Rectal smooth muscle tissue (tissue), 1 donor: ENCODE results near the gene SLC5A6.

ENCODE experiments used
- H3K27ac ChIP-seq: one replicate; pipeline ENCODE4 v1.7.0; 2013; ENCODE audit warnings: low read depth, low read length, inconsistent platforms
- H3K27me3 ChIP-seq: one replicate; pipeline ENCODE4 v1.7.0; 2013; ENCODE audit warnings: low read length; ENCODE audit not compliant: control insufficient read depth, insufficient read depth
- H3K36me3 ChIP-seq: one replicate; pipeline ENCODE4 v1.7.0; 2013; ENCODE audit warnings: low read length; ENCODE audit not compliant: control insufficient read depth, insufficient read depth
- H3K4me1 ChIP-seq: one replicate; pipeline ENCODE4 v1.7.0; 2013; ENCODE audit warnings: low read length; ENCODE audit not compliant: control insufficient read depth, insufficient read depth
- H3K4me3 ChIP-seq: one replicate; pipeline ENCODE4 v1.7.0; 2013; ENCODE audit warnings: low read length
- H3K9ac ChIP-seq: one replicate; pipeline ENCODE4 v1.7.0; 2013; ENCODE audit warnings: low read length

Gene SLC5A6

GRCh38 chr2:27211943-27212625, at the start of gene SLC5A6, which contains the start of gene ATRAID:
Gene SLC5A6 (minus strand): TSS chr2:27212268. CDS start chr2:27207650, 4,618 bp downstream.
Gene ATRAID (plus strand): TSS chr2:27212041. CDS start chr2:27212369, 328 bp downstream.
- peaks cover 19% of the 10 kb centered on the region for H3K36me3 ChIP-seq
- peak within 1 kb of the TSS; percentile 95 for H3K9ac ChIP-seq
- peak within 1 kb of the TSS; percentile 96 for H3K27ac ChIP-seq
- H3K27me3 ChIP-seq = no peaks in the 10 kb centered on the region
- peaks cover 14% of the 10 kb centered on the region for H3K4me1 ChIP-seq
- peak within 1 kb of the TSS; percentile 97 for H3K4me3 ChIP-seq

DNA sequence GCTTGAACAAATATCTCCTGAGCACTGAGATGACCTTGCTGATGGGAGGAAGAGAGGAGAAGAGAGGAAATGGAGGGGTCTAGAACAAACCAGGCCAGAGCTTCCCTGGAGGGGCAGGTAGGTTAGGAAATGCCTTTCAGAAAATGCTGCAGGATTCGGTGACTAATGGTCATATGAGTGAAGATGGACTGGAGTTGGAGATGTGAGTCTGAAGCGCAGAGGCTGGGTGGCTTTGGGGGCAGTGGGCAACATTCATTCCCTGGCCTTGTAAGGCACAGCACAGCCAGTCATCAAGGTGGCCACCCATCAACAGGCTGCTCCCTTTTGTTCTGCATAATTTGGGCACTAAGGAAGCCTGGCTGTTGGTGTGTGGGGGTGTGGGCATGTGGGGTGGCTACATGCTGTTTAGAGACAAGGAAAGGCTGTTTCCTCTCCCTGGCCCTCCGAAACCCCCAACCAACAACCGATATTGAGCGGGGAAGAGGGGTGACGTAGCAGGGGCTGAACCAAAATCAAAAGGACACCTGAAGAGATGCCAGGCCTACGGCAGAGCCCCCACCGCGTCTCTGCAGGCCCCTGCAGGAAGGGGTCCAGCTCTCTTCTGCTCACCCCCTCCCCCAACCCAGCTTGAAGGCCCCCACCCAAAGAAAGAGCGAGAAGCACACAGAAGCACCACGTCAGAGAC, 49.3 kb upstream of the SLC5A6 start:
- Histone ChIP-seq H3K4me3 (no peak overlapping the region), H3K27me3 (peaks cover 47% of the 10 kb centered on the region), H3K27ac (no peak overlapping the region), H3K4me1 (no peaks in the 10 kb centered on the region), H3K9ac (no peak overlapping the region), H3K36me3 (no peaks in the 10 kb centered on the region)

DNA sequence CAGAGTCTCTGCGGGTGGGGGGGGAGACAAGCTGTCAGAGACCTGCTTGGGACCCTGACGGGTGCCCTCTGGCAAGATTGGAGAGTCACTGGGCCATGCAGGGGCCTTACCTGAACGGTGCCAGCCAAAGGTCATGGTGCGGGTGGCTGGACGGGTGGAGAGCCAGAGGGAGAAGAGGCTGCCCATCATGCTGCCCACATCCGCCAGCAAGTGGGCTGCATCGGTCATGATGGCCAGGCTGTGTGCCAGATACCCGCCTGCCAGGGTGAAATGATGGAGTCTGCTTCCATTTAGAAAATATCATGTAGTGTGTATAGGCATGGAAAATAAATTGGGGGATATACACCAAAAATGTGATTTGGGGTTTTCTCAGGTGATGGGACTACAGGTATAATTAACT, 46.0 kb upstream of the SLC5A6 start:
- Histone ChIP-seq H3K36me3 (no peaks in the 10 kb centered on the region), H3K4me3 (no peak overlapping the region), H3K9ac (no peak overlapping the region), H3K27me3 (peaks cover 32% of the 10 kb centered on the region), H3K4me1 (no peaks in the 10 kb centered on the region), H3K27ac (no peak overlapping the region)

DNA sequence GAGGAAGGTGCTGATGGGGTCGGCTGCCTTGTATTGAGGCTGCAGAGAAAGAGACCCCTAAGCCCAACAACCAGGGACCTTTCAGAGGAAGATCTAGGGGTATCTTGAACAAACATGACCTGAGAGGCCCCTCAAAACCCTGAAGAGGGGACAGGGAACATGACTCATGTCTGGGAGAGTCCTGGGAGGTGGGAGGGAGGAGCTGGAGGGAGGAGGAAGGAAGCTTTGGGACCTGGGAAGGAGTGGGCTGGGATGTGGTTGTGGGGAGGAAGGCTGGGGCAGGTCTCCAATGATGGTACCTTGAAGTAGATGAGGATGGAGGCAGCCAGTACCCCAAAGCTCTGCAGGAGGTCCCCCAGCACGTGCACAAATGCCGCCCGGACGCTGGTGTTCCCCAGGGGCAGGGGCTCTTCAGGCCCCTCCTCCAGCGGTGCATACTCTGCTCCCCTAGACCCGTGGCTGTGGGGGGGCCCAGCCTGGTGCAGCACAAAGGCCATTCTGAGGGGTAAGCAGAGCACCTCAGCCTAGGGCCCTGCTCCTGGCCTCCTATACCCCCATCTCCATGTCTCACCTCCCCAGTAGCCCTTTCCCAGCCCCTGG, 44.9 kb upstream of the SLC5A6 start:
- no peaks in the 10 kb centered on the region for H3K4me1 ChIP-seq
- peaks cover 27% of the 10 kb centered on the region for H3K27me3 ChIP-seq
- H3K4me3 ChIP-seq = no peak overlapping the region
- no peak overlapping the region for H3K9ac ChIP-seq
- no peak overlapping the region for H3K27ac ChIP-seq
- H3K36me3 ChIP-seq = no peaks in the 10 kb centered on the region

GRCh38 chr2:27255660-27256059, 43.6 kb upstream of the SLC5A6 start:
- H3K4me1 ChIP-seq = no peaks in the 10 kb centered on the region
- H3K36me3 ChIP-seq = no peaks in the 10 kb centered on the region
- no peak overlapping the region for H3K4me3 ChIP-seq
- peaks cover 18% of the 10 kb centered on the region for H3K27me3 ChIP-seq
- no peak overlapping the region for H3K27ac ChIP-seq
- H3K9ac ChIP-seq = no peak overlapping the region

DNA sequence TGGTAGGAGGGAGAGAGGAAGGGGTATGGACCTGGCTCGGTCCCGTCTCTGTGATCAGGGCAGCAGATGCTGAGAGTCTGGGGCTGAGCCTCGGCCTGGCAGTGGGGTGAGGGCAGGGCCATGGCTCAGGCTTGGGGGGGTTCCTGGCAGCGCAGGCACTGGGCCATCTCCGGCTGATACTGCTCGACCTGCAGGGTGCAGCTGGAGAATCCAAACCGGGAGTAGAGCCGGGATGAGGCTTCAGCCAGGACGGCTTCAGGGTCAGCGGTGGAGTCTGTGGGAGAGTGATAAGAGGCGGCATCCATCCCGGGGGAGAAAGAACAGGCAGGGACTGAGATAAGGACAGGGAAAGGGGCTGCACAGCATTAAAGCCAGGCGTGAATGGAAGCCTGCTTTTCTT, 43.1 kb upstream of the SLC5A6 start:
- Histone ChIP-seq H3K4me3 (no peak overlapping the region), H3K4me1 (no peaks in the 10 kb centered on the region), H3K27ac (no peak overlapping the region), H3K9ac (no peak overlapping the region), H3K27me3 (peaks cover 14% of the 10 kb centered on the region), H3K36me3 (no peaks in the 10 kb centered on the region)

DNA sequence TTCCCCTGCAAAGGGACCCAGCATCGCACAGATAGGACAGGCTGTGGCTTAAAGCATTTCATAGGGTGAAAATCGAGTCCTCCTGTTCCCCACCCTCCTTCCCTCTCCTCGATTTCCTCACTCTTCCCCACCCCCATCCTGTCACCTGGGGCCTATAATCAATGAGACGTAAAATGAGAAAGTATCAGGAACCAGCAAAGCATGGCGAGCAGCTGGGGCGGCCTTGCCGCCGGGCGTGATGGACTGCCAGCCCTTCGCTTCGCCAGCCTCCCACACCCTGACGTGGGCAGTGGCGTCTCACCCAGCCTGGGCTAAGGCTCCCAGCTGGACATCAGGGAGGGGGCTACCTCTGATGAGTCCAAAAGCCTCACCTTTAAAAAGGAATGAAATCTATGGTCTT, 39.7 kb upstream of the SLC5A6 start:
- H3K27ac ChIP-seq = no peak overlapping the region
- no peak overlapping the region for H3K4me3 ChIP-seq
- H3K27me3 ChIP-seq = no peaks in the 10 kb centered on the region
- H3K4me1 ChIP-seq = no peaks in the 10 kb centered on the region
- no peak overlapping the region for H3K9ac ChIP-seq
- no peaks in the 10 kb centered on the region for H3K36me3 ChIP-seq

GRCh38 chr2:27250652-27251379, 38.7 kb upstream of the SLC5A6 start:
- no peaks in the 10 kb centered on the region for H3K36me3 ChIP-seq
- H3K27ac ChIP-seq = no peak overlapping the region
- H3K27me3 ChIP-seq = no peaks in the 10 kb centered on the region
- H3K9ac ChIP-seq = no peak overlapping the region
- H3K4me3 ChIP-seq = no peak overlapping the region
- no peaks in the 10 kb centered on the region for H3K4me1 ChIP-seq

DNA sequence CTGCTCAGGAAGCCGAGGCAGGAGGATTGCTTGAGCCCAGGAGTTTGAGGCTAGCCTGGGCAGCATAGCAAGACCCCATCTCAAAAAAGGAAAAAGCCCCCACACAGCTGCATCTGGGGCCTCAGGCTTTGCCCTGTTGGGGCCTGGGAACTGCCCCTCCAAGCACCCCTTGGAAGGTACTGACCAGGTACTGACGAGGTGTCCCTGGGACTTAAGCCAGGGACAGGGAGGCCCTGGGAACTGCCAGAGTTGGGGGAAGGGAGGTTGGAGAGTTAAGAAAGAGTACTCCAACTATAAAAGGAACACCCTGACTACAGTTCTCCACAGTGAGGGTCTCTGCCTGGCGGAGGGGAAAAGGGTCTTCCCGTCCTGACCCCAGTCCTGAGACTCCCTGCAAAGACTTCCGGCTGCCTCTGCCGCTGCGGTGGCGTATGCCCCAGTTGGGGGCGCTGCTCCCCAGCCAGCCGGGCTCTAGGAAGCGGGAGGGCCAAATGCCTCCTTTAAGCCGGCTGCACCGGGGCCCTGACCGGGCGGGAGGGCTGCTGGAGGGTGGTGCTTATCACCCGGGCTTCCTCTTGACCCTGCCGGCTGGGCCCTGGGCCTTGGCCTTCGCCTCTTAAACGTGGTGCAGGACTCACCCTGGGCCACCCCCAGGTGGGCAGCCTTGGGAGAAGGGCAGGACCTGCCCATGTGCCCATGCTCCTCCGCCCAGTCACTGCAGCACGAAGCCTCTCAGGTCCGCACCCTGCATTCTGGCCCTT, 38.0 kb upstream of the SLC5A6 start:
- H3K4me1 ChIP-seq = no peaks in the 10 kb centered on the region
- H3K36me3 ChIP-seq = no peaks in the 10 kb centered on the region
- H3K9ac ChIP-seq = no peak overlapping the region
- H3K27ac ChIP-seq = no peak overlapping the region
- H3K27me3 ChIP-seq = no peaks in the 10 kb centered on the region
- H3K4me3 ChIP-seq = no peak overlapping the region

GRCh38 chr2:27249159-27249890, 37.3 kb upstream of the SLC5A6 start:
- Histone ChIP-seq H3K9ac (no peak overlapping the region), H3K4me1 (no peaks in the 10 kb centered on the region), H3K27ac (no peak overlapping the region), H3K4me3 (no peak overlapping the region), H3K36me3 (no peaks in the 10 kb centered on the region), H3K27me3 (no peaks in the 10 kb centered on the region)

GRCh38 chr2:27247893-27248292, 35.8 kb upstream of the SLC5A6 start:
- no peak overlapping the region for H3K9ac ChIP-seq
- H3K36me3 ChIP-seq = peaks cover 5% of the 10 kb centered on the region
- H3K4me1 ChIP-seq = no peaks in the 10 kb centered on the region
- H3K27ac ChIP-seq = no peak overlapping the region
- H3K4me3 ChIP-seq = no peak overlapping the region
- no peaks in the 10 kb centered on the region for H3K27me3 ChIP-seq
